GM19452 (cell line): ENCODE results near the gene NUMBL.
"Not testable (repeated sequence)": the region's sequence is repeated elsewhere in the genome, so short reads cannot be mapped to it uniquely, and the experiment has no call there.

Experiments
- ATAC-seq: cut with Tn5 transposase; IDR thresholded peaks from one replicate; pipeline ENCODE4 v1.9.1; 2021; ENCODE audit not compliant: unreplicated experiment

The NUMBL gene

GRCh38 chr19:40667602-40668001, 22.8 kb downstream of the NUMBL start:
- no peak for ATAC-seq

- ATAC-seq, result no peak
Observed at GRCh38 chr19:40666803-40667438, 23.5 kb downstream of the NUMBL start.

- ATAC-seq, result no peak
Observed at GRCh38 chr19:40663695-40664692, 26.5 kb downstream of the NUMBL start.

GRCh38 chr19:40662925-40663694, 27.3 kb downstream of the NUMBL start:
- peak; percentile 78 for ATAC-seq

- ATAC-seq, result no peak
Observed at GRCh38 chr19:40661616-40662015, 28.8 kb downstream of the NUMBL start.

GRCh38 chr19:40659566-40659965, 30.9 kb downstream of the NUMBL start:
- ATAC-seq, result no peak

- no peak for ATAC-seq
Observed at GRCh38 chr19:40659116-40659515, 31.3 kb downstream of the NUMBL start.

- no peak for ATAC-seq
Observed at GRCh38 chr19:40658031-40658430, 32.4 kb downstream of the NUMBL start.

GRCh38 chr19:40655684-40656083, 34.8 kb downstream of the NUMBL start:
- not testable (repeated sequence) for ATAC-seq

GRCh38 chr19:40652303-40652702, 38.1 kb downstream of the NUMBL start:
- ATAC-seq, result not testable (repeated sequence)

- ATAC-seq, result no peak
Observed at GRCh38 chr19:40650749-40651305, 39.6 kb downstream of the NUMBL start.

- ATAC-seq, result not testable (repeated sequence)
Observed at GRCh38 chr19:40649903-40650675, 40.4 kb downstream of the NUMBL start.

GRCh38 chr19:40646743-40647254, 43.7 kb downstream of the NUMBL start:
- ATAC-seq, result no peak

- no peak for ATAC-seq
Observed at GRCh38 chr19:40642757-40643305, 47.6 kb downstream of the NUMBL start.

GRCh38 chr19:40642051-40642706, 48.3 kb downstream of the NUMBL start:
- ATAC-seq, result no peak

GRCh38 chr19:40641281-40641680, 49.2 kb downstream of the NUMBL start:
- ATAC-seq, result no peak

GRCh38 chr19:40640744-40641143, 49.7 kb downstream of the NUMBL start:
- no peak for ATAC-seq

- no peak for ATAC-seq
Observed at GRCh38 chr19:40639638-40639982, 50.8 kb downstream of the NUMBL start.

GRCh38 chr19:40638327-40638726, 52.1 kb downstream of the NUMBL start:
- no peak for ATAC-seq
